Pons (tissue), 1 donor: ENCODE measurements around the gene NT5C1B.

Source experiments
- DNase-seq: peaks from one replicate; pipeline ENCODE4 v3.0.0-alpha.2; 2016; ENCODE audit warnings: low spot score

Gene NT5C1B

GRCh38 chr2:18599509-18600254 lies 10.3 kb upstream of the NT5C1B start:
- no peak for DNase-seq

- DNase-seq = no peak
These were observed 9.6 kb upstream of the NT5C1B start for GRCh38 chr2:18598848-18599484.

- DNase-seq = no peak
These were observed 8.2 kb upstream of the NT5C1B start for GRCh38 chr2:18597618-18598017.

GRCh38 chr2:18596993-18597392 lies 7.6 kb upstream of the NT5C1B start:
- no peak for DNase-seq

- no peak for DNase-seq
These were observed 4.1 kb upstream of the NT5C1B start for GRCh38 chr2:18593496-18593895.

- no peak for DNase-seq
These were observed 3.0 kb upstream of the NT5C1B start for GRCh38 chr2:18592372-18592771.

GRCh38 chr2:18588802-18589201 lies 567 bp downstream of the NT5C1B start:
- no peak for DNase-seq

GRCh38 chr2:18588049-18588448 lies 1.3 kb downstream of the NT5C1B start:
- no peak for DNase-seq

GRCh38 chr2:18585526-18585925 lies 3.8 kb downstream of the NT5C1B start:
- DNase-seq = no peak

- DNase-seq = no peak
These were observed 4.8 kb downstream of the NT5C1B start for GRCh38 chr2:18584608-18584954.

GRCh38 chr2:18583905-18584607 lies 5.3 kb downstream of the NT5C1B start:
- no peak for DNase-seq

- no peak for DNase-seq
These were observed 8.8 kb downstream of the NT5C1B start for GRCh38 chr2:18580606-18581005.

GRCh38 chr2:18578033-18578432 lies 11.3 kb downstream of the NT5C1B start:
- no peak for DNase-seq

- DNase-seq = no peak
These were observed 23.1 kb downstream of the NT5C1B start for GRCh38 chr2:18566145-18566769.

- DNase-seq = no peak
These were observed 28.6 kb downstream of the NT5C1B start for GRCh38 chr2:18560797-18561085.

GRCh38 chr2:18560031-18560796 lies 29.2 kb downstream of the NT5C1B start, which contains the start of gene RDH14:
RDH14 (minus strand) TSS chr2:18560653; CDS start chr2:18560572, 81 bp downstream.
- DNase-seq = peak; percentile 91

GRCh38 chr2:18559531-18560030 lies 29.8 kb downstream of the NT5C1B start:
- DNase-seq = peak; percentile 8

GRCh38 chr2:18558458-18558857 lies 30.9 kb downstream of the NT5C1B start:
- no peak for DNase-seq

- no peak for DNase-seq
These were observed 32.2 kb downstream of the NT5C1B start for GRCh38 chr2:18557121-18557520.

GRCh38 chr2:18552351-18553077 lies 36.9 kb downstream of the NT5C1B start:
- DNase-seq = no peak

- DNase-seq = no peak
These were observed 37.7 kb downstream of the NT5C1B start for GRCh38 chr2:18551623-18552022.
